ENCODE data around the gene KCNAB3.

KCNAB3 gene

DNA sequence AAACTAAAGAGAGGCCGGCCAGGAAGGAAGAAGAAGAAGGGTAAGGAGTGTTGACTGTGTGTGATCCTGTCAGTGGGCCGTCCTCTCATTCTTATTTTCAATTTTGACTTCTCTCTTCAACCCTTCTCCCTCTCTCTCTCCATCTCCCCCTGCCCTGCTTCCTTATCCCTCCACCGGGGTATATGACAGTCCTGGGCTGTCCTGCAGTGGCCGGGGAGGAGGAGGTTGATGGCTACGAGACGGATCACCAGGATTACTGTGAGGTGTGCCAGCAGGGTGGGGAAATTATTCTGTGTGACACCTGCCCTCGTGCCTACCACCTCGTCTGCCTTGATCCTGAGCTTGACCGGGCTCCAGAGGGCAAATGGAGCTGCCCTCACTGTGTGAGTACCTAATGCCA is 35.4 kb downstream of the KCNAB3 start:
- no peak for DNase-seq

GRCh38 chr17:7893187-7893880 is 36.3 kb downstream of the KCNAB3 start:
- DNase-seq: no peak

GRCh38 chr17:7889166-7889955 is 40.3 kb downstream of the KCNAB3 start:
- peak; percentile 54 for DNase-seq

DNA sequence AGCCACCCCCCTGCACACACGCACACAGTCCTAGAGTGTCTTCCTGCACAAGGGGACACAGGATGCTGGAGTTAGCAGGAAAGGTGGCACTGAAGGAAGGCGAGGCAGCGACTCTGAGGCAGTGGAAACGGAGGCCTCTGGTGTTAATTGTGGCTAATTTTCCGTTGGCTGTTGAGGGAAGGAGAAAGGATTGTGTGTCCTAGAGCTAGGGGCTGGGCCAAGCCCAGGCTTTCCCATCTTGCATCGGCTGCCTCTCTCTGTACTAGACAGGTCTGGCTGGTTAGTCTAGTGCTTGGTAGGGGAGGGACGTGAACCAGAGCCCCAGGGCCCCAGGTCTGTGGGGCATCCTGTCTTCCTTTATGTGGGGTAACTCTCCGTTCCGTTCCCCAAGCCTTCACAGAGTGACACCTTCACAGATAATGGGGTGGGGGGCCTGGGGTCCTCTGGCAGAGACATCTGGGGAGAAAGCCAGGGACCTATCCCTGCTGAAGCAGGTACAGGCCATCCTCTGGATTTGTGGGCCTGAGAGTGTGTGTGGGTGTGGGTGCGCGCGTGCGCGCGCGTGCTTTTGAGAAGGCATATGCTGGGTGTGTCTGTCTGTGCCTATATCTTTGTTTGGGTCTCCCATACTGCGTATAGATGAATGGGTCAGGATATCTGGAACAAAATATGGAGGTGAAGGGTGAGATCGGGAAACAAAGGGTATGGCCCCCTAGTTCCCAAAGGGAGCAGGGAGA is 41.3 kb downstream of the KCNAB3 start, which contains the start of gene CHD3:
CHD3 (plus strand) TSS at position 606 of the 737 bp plus-strand sequence. CDS start 212 bp downstream, outside the sequence.
- DNase-seq: no peak

- DNase-seq: peak; percentile 54
Measured at GRCh38 chr17:7887482-7888183, 42.0 kb downstream of the KCNAB3 start.

DNA sequence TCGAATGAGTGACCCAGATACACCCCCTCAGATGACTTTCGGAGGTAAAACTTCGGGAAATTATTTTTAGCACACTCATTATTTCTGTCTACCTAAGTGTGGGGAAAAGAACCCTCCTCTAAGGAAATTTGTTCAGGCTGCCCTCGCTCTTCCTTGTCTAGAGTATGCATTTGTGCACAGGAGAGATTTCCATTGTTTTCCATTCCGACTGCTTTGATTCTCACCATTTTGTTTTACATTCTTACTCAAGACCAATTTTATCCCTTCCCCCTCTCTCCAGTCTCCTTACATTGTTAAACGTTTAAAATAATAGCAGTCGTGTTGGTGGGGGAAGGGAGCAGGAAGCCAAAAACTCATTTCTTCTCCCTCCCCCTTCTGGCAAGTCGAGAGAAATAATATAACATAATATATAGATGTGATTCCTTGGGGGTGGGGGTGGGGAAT is 42.6 kb downstream of the KCNAB3 start:
- no peak for DNase-seq

- DNase-seq: no peak
Measured at GRCh38 chr17:7886227-7887037, 43.2 kb downstream of the KCNAB3 start.

DNA sequence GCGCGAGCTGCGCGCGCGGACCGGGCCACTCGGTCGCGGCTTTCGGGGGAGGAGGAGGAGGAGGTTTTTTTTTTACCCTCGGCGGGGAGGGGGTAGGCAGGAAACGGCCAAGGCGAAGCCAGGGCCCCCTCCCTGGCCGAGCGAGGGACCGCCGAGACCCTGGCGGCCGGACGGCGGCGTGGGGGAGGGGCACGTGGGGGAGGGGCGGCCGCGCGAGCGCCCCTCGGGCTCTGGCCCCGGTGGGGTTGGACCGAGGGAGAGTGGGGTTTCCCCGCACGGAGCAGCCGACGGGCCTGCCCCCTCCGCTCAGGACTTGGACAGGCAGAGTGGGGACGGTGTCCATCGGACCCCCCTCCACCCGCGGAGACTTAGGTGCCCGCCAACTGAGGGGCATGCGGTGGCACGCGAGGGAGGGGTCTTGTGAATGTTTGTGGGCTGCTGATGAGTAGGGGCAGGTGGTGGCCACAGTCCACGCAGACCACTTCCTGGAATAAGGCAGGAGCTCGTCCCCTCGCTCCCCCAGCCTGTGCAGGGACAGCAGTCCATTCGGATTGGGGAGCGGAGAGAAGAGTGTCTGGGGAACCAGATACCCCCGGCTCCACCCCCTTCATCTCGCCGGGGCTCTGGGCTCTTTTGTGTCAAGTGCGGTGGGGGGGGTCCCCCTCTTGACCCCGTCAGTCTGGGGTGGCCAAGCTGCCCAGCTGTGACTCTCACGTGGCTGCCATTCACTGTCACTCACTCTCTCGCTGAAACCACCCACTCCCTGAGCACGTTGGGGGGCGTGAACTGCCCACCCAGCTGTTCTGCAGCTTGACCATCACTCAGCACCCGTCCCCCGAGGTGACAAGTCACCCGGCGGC is 44.1 kb downstream of the KCNAB3 start:
- no peak for DNase-seq

DNA sequence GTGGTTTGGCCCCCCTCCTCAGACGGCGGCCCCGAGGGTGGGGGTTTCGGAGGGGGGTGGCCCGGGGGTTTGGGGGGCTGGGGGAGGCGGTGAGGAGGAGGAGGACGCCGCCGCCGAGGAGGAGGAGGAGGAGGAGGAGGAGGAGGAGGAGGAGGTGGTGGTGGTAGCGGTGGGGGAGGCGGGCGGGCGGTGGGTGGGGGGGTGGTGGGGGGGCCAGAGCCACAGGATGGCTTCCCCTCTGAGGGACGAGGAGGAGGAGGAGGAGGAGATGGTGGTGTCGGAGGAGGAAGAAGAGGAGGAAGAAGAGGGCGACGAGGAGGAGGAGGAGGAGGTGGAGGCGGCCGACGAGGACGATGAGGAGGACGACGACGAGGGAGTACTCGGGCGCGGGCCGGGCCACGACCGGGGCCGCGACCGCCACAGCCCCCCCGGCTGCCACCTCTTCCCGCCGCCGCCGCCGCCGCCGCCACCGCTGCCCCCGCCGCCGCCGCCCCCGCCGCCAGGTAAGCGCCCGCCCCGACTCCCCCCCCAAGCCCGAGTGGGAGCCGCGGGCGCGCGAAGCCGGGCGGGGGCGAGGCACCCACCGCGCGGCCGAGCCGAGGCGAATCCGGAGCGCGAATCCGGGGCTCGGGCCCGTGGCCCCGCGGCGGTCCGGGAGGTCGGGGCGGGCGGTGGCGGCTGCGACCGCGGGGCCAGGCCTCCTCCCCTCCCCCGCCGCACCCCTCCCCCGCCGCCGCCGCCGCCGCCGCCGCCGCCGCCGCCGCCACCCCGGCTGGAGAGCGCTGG is 44.9 kb downstream of the KCNAB3 start:
- no peak for DNase-seq

DNA sequence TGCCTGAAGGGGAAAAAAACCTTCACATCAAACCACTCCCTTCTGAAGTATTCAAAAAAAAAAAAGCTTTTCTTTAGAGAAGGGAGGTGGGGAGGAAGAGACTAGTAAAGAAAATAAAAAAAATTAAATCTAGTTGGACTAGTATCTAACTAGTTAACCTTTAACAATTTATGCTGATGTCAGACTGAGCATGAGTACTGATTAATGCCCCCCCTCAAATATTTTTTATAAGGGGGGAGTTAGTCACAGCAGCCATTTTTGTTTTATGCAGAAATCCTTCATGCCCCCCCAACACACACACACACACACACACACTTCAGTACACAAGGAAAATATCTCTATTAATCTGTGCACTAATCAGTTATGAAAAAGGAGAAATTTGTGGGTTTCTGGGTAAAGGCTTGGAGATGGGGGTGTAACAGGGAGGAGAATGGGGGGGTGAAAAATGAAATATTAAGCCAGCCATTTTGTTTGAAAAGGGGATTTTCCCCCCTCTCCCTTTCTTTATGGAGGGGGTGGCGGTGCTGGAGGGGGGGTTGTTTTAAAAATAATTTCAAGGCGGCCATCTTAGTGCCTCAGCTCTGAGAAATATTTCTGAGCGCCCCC is 45.8 kb downstream of the KCNAB3 start:
- no peak for DNase-seq

DNA sequence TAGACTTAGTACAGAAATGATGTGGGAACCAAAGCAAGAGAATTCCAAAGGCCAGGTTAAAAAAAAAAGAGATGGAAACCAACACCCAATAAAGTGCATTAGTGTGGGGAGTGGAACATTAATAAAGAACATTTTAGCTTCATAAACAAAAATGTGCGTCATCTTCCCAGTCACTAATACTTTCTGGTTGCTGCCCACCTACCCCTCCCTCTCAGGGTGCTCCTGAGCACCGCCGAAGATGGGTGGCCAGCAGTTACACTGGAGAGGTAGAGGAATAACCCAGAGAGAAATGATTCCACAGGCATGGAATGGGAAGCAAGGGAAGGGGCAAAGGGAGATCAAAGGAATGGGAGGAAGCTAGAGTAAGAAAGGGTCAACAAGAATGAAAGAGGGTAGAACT is 47.0 kb downstream of the KCNAB3 start:
- DNase-seq: no peak

GRCh38 chr17:7882068-7882467 is 47.6 kb downstream of the KCNAB3 start:
- DNase-seq: no peak

GRCh38 chr17:7881276-7882054 is 48.2 kb downstream of the KCNAB3 start:
- no peak for DNase-seq

DNA sequence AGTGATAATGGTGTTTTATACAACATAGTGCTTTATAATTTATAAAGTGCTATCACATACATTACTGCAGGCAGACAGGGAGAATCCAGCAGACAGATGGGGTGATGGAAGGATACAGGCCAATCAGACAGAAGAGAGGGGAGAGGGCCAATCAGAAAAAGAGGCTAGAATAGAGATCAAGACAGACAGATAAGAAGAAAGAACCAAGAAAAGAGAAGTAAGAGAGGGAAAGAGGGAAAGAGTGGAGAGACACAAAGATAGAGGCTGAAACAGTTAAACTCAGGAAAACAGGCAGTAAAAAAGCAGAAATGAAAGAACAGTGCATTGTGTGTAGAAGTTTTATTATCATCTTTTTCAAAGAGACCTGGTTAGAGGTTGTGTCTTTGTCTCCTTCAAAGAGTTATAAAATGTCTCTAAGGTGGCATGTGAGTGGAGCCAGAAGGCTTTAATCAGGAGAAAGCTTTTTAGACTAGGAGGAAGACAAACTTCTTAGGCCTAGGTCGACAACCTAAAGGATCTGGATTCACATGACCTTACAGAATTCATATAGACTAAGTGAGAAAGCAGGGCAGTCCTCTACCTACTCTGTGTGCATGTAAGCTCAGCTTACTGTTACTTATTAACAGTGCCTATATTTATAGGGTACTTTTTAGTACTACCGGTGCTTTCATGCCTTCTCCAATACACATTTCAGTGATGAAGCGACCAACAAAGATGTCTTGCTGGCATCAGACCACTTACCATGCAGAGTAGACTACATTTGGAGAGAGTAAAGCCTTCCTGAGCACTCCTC is 49.4 kb downstream of the KCNAB3 start:
- DNase-seq: no peak

GRCh38 chr17:7878234-7878633 is 51.4 kb downstream of the KCNAB3 start:
- no peak for DNase-seq

DNA sequence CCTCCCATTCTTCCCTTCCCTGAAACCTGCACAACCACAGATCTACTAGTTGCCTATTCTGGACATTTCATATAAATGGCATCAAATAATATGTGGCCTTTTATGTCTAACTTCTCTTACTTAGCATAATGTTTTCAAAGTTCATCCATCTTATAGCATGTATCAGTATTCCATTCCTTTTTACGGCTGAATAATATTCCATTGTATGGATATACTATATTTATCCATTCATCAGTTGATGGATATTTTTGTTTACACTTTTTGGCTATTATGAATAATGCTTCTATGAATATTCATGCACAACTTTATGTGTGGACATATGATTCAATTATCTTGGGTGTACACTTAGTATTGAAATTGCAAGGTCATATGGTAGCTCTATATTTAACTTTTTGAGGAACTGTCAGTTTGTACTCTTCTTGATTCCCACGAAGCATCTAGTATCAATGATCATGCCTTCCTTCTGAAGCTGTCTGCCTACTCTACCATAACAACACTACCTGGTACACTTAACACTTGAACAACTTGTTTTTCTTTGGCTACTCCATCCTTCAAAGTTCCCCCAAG is 53.8 kb downstream of the KCNAB3 start:
- no peak for DNase-seq

- DNase-seq: no peak
Measured at GRCh38 chr17:7873051-7873450, 56.6 kb downstream of the KCNAB3 start.
